WI38 (cell line): ENCODE data around the gene DCC.
"Not testable (repeated sequence)": the region's sequence is repeated elsewhere in the genome, so short reads cannot be mapped to it uniquely, and the experiment has no call there.

Experiments
- H3K4me3 ChIP-seq: 2 replicates; pipeline ENCODE4 v1.5.1; 2011; ENCODE audit warnings: low read depth, mild to moderate bottlenecking, control low read depth, low read length
- TF ChIP-seq, protein P1 (sequence below): IDR thresholded peaks from 2 replicates; pipeline ENCODE4 v1.5.1; 2012; ENCODE audit warnings: low read depth, mild to moderate bottlenecking, control low read depth, low read length

Gene DCC

DNA sequence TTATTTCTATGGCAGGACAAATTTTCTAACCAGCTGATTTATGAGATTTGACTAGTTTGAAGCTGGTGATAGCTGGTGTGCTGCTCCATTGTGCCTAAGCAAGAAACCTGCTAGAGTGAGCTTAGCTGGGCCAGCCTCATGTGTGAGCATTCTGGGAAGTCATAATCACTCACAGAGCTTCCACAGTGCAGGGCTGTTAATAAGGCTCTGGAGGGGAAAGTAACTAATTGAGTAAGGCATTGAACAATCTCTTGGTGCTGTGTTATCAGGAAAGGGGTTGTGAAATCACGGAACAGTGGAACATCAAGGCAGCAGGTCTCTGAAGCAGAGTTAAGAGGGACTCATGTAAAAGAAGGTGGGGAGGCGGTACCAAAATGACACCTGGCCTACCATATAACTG is 1111.9 kb downstream of the DCC start:
- TF ChIP-seq, protein P1, sequence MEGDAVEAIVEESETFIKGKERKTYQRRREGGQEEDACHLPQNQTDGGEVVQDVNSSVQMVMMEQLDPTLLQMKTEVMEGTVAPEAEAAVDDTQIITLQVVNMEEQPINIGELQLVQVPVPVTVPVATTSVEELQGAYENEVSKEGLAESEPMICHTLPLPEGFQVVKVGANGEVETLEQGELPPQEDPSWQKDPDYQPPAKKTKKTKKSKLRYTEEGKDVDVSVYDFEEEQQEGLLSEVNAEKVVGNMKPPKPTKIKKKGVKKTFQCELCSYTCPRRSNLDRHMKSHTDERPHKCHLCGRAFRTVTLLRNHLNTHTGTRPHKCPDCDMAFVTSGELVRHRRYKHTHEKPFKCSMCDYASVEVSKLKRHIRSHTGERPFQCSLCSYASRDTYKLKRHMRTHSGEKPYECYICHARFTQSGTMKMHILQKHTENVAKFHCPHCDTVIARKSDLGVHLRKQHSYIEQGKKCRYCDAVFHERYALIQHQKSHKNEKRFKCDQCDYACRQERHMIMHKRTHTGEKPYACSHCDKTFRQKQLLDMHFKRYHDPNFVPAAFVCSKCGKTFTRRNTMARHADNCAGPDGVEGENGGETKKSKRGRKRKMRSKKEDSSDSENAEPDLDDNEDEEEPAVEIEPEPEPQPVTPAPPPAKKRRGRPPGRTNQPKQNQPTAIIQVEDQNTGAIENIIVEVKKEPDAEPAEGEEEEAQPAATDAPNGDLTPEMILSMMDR = no peak
- H3K4me3 ChIP-seq = no peak overlapping the region

GRCh38 chr18:53457068-53457467 is 1117.1 kb downstream of the DCC start:
- no peak overlapping the region for H3K4me3 ChIP-seq
- TF ChIP-seq, protein P1 = no peak

DNA sequence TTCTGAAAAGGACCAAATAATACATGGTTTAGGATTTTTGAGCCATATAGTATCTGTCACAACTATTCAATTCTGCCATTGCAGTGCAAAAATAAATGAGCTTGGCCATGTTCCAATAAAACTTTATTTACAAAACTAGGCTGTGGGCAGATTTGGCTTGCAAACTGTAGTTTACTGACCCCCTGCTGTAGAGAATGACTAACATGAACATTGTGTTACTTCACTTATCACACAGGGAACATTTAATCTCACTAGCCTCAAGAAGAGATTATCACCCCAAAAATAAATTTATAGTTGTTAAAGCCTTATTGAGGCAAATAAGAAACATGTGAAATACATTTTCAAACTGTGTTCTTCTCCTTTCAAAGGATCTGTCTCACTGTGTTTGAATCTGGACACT is 1118.3 kb downstream of the DCC start:
- H3K4me3 ChIP-seq = no peak overlapping the region
- TF ChIP-seq, protein P1 = no peak

GRCh38 chr18:53458944-53459580 is 1119.1 kb downstream of the DCC start:
- H3K4me3 ChIP-seq = no peak overlapping the region
- TF ChIP-seq, protein P1 = no peak

GRCh38 chr18:53467756-53468155 is 1127.8 kb downstream of the DCC start:
- TF ChIP-seq, protein P1 = no peak
- no peak overlapping the region for H3K4me3 ChIP-seq

DNA sequence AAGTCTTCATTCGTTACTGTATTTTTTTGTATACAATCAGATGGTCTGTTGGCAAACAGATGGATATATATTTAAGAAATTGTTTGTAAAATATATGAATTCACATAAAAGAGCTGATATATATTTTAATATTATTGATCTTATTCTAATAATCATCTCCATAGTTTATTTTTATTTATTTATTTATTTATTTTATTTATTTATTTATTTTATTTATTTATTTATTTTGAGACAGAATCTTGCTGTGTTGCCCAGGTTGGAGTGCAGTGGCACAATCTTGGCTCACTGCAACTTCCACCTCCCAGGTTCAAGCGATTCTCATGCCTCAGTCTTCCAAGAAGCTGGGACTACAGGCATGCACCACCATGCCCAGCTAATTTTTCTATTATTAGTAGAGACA is 1128.2 kb downstream of the DCC start:
- H3K4me3 ChIP-seq = not testable (repeated sequence)

GRCh38 chr18:53472546-53472945 is 1132.5 kb downstream of the DCC start:
- TF ChIP-seq, protein P1 = no peak

DNA sequence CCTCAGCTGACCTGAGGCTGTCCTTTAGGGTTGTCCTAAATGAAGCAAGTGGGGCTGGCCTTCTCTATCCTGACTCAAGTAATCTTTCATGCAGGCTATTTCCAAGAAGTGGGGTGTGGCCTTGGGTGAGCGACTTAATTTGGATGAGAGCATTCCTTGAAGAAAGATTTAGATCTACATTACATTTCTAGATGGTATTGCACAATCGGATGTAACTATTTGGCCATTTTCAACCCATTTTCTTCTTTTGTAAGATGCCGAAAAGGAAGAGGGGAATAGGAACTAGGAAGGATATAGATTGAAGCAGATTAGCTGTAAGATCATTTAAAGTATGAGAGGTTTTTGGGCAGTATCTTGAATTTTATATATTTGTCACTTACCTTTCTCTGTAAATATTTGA is 1138.2 kb downstream of the DCC start:
- TF ChIP-seq, protein P1 = no peak
- H3K4me3 ChIP-seq = no peak overlapping the region

More at GRCh38 chr18:53472546-53472945, 1132.5 kb downstream of the DCC start:
- H3K4me3 ChIP-seq = no peak overlapping the region
